ENCODE results near the gene ELP1.

GRCh38 chr9:108855529-108855886 is 78.4 kb downstream of the ELP1 start:
- TF ChIP-seq CTCF (IDR thresholded peaks at IDR 0.05) = no peak
- TF ChIP-seq POLR2A (IDR thresholded peaks at IDR 0.05) = no peak
